DND-41 (cell line): Measurements from ENCODE around the gene SH3RF3.

Experiments used
- CTCF ChIP-seq: IDR thresholded peaks from 2 replicates; pipeline ENCODE4 v1.5.1; 2012; ENCODE audit warnings: borderline replicate concordance, low read length, moderate library complexity, mild to moderate bottlenecking; ENCODE audit not compliant: poor library complexity, severe bottlenecking; ENCODE audit errors: extremely low read depth
- EZH2 ChIP-seq: IDR thresholded peaks from 3 replicates; pipeline ENCODE4 v1.6.1; 2012; ENCODE audit warnings: borderline replicate concordance, low read depth, mild to moderate bottlenecking, moderate library complexity, low read length, inconsistent platforms; ENCODE audit not compliant: severe bottlenecking

- no peak for TF ChIP-seq EZH2
- TF ChIP-seq CTCF, result no peak
These were observed 286.6 kb downstream of the SH3RF3 start for GRCh38 chr2:109415581-109416013.
